Keratinocyte (primary cell): ENCODE results near the gene SCCPDH. TPM values are rescaled to one million over a fixed set of nuclear protein-coding genes. Genes with fewer than 3 reads are reported as not detected.

Experiments used
- DNase-seq: peaks from one replicate; pipeline ENCODE4 v3.0.0-alpha.2; 2011; ENCODE audit warnings: low read depth, missing footprints, low spot score
- FAIRE-seq: peaks from 2 replicates; lab custom pipeline; 2011; peaks lifted over from hg19 to GRCh38; lab: Jason Lieb, UNC
- H2AFZ ChIP-seq: 2 replicates; pipeline ENCODE4 v1.6.0; 2012; ENCODE audit warnings: low read length, control low read depth, inconsistent platforms; ENCODE audit not compliant: control insufficient read depth
- H3K27ac ChIP-seq: 2 replicates; pipeline ENCODE4 v1.5.1; 2011; ENCODE audit warnings: low read length; ENCODE audit not compliant: control insufficient read depth, insufficient read depth
- H3K27me3 ChIP-seq: 3 replicates; pipeline ENCODE4 v1.6.0; 2011; ENCODE audit warnings: low read length; ENCODE audit not compliant: control insufficient read depth, insufficient read depth; ENCODE audit errors: extremely low read depth
- H3K36me3 ChIP-seq, 2 experiments: 2 replicates in 1 of 2; 3 replicates in 1 of 2; pipeline ENCODE4 v1.5.1; 2011; ENCODE audit warnings: low read length in 2 of 2, mild to moderate bottlenecking in 1 of 2; ENCODE audit not compliant: control insufficient read depth in 2 of 2, insufficient read depth in 2 of 2; ENCODE audit errors: extremely low read depth in 1 of 2
- H3K4me1 ChIP-seq: 3 replicates; pipeline ENCODE4 v1.5.1; 2011; ENCODE audit warnings: low read length; ENCODE audit not compliant: control insufficient read depth, insufficient read depth; ENCODE audit errors: extremely low read depth
- H3K4me2 ChIP-seq: 3 replicates; pipeline ENCODE4 v1.6.0; 2011; ENCODE audit warnings: low read depth, low read length; ENCODE audit not compliant: control insufficient read depth, insufficient read depth; ENCODE audit errors: extremely low read depth
- H3K4me3 ChIP-seq, 3 experiments: fragments of 200-600 bp in 1 of 3; sonication (generic) in 1 of 3; 2 replicates in 2 of 3; 3 replicates in 1 of 3; pipeline ENCODE4 v1.5.1; 2011 to 2016; ENCODE audit warnings: low read length in 3 of 3, mild to moderate bottlenecking in 3 of 3, control low read depth in 2 of 3, inconsistent platforms in 1 of 3, low read depth in 1 of 3, mixed read lengths in 1 of 3, mixed run types in 1 of 3, moderate library complexity in 1 of 3; ENCODE audit not compliant: control insufficient read depth in 2 of 3, insufficient read depth in 2 of 3; ENCODE audit errors: extremely low read depth in 1 of 3
- H3K79me2 ChIP-seq: 2 replicates; pipeline ENCODE4 v1.6.0; 2012; ENCODE audit warnings: low read length; ENCODE audit not compliant: control insufficient read depth, insufficient read depth
- H3K9ac ChIP-seq: 3 replicates; pipeline ENCODE4 v1.6.0; 2011; ENCODE audit warnings: low read length; ENCODE audit not compliant: control insufficient read depth, insufficient read depth; ENCODE audit errors: extremely low read depth
- H3K9me1 ChIP-seq: 3 replicates; pipeline ENCODE4 v1.6.0; 2011; ENCODE audit warnings: low read length; ENCODE audit not compliant: control insufficient read depth, insufficient read depth; ENCODE audit errors: extremely low read depth
- H3K9me3 ChIP-seq: 2 replicates; pipeline ENCODE4 v1.5.1; 2012; ENCODE audit warnings: low read depth, low read length; ENCODE audit not compliant: control insufficient read depth
- H4K20me1 ChIP-seq: 3 replicates; pipeline ENCODE4 v1.6.0; 2011; ENCODE audit warnings: low read length; ENCODE audit not compliant: control insufficient read depth, insufficient read depth; ENCODE audit errors: extremely low read depth
- CTCF ChIP-seq, 3 experiments: IDR thresholded peaks in 1 of 3; conservative IDR thresholded peaks in 1 of 3; optimal IDR thresholded peaks in 1 of 3; 2 replicates in 2 of 3; 3 replicates in 1 of 3; pipeline versions ENCODE3 to v1.5.1; 2011; ENCODE audit warnings: low read length in 3 of 3, mild to moderate bottlenecking in 3 of 3, moderate library complexity in 2 of 3, control low read depth in 1 of 3, inconsistent platforms in 1 of 3; ENCODE audit not compliant: insufficient read depth in 2 of 3; ENCODE audit errors: extremely low read depth in 1 of 3
- EZH2 ChIP-seq: IDR thresholded peaks from one replicate; pipeline ENCODE4 v1.6.1; 2012; ENCODE audit warnings: inconsistent platforms, mild to moderate bottlenecking, low read length, moderate library complexity
- dilution Hi-C: fragments of 300-500 bp; cut with MboI; formaldehyde crosslinking; loops from one replicate; pipeline ENCODE4 v1.7.0; 2020; ENCODE audit warnings: low sequenced_read_pairs; ENCODE audit not compliant: extremely low pct_ligation_motif_present
- polyA plus RNA-seq, 5 experiments: library from polyadenylated mRNA; depleted of rRNA in 3 of 5; stranded (reverse) in 3 of 5; stranded (forward) in 1 of 5; unstranded in 1 of 5; fragments of >200 nt; gene quantifications; 1 replicate in 1 of 5; 2 replicates in 3 of 5; 3 replicates in 1 of 5; pipeline versions ENCODE4 v1.2.1 to v1.2.3, GENCODE V29; 2011 to 2012; ENCODE audit warnings: missing spikeins in 2 of 5, low read depth in 1 of 5, low replicate concordance in 1 of 5

SCCPDH gene
- polyA plus RNA-seq, 1 donor (not counting 4 experiments of a cell fraction or from before 2014, with no cell fraction given), result 4.3 TPM

DNA sequence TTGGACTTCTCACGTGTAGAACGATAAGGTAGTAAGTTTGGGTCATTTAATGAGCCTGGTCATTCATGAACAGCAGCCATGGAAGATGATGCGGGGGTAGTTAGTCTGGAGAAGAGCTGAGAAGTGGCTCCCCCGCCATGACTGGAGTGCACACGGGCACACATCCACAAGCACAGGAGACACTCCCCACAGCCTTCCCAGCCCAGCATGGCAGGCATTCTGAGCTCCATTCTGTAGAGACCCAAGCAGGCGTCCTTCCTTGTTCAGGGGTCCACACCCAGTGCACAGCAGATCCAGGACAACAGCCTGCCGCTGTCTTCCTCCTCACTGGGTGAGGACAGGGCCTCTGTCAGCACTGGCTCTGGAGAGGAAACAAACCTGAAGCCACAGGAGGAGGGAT is 57.0 kb downstream of the SCCPDH start:
- H3K36me3 ChIP-seq, result no peaks in the 10 kb centered on the region
- H3K79me2 ChIP-seq, result no peaks in the 10 kb centered on the region
- FAIRE-seq, result no peak
- DNase-seq, result no peak
- dilution Hi-C loops, result no loop called here
- H3K4me2 ChIP-seq, result no peak overlapping the region
- H3K4me1 ChIP-seq, result no peaks in the 10 kb centered on the region
- TF ChIP-seq EZH2 (no peak), CTCF (optimal IDR thresholded peaks at IDR 0.05 in 1 of 3, IDR thresholded peaks at IDR 0.05 in 1 of 3, conservative IDR thresholded peaks at IDR 0.05 in 1 of 3; ENCODE audit: extremely low read depth in 1 of 3, insufficient read depth in 2 of 3, low read length in 3 of 3) (no peak)
- no peaks in the 10 kb centered on the region for H3K27me3 ChIP-seq
- H2AFZ ChIP-seq, result no peak overlapping the region
- peaks cover 5% of the 10 kb centered on the region for H3K9me3 ChIP-seq
- H3K9me1 ChIP-seq, result no peaks in the 10 kb centered on the region
- no peak overlapping the region for H3K4me3 ChIP-seq
- H3K9ac ChIP-seq, result no peak overlapping the region
- no peak overlapping the region for H3K27ac ChIP-seq
- H4K20me1 ChIP-seq, result no peaks in the 10 kb centered on the region

GRCh38 chr1:246782120-246782900 is 58.1 kb downstream of the SCCPDH start:
- Histone ChIP-seq H4K20me1 (no peaks in the 10 kb centered on the region), H3K4me3 (no peak overlapping the region), H3K9me1 (no peaks in the 10 kb centered on the region), H3K9ac (no peak overlapping the region), H3K79me2 (no peaks in the 10 kb centered on the region), H3K36me3 (no peaks in the 10 kb centered on the region), H3K27ac (no peak overlapping the region), H3K9me3 (peaks cover 5% of the 10 kb centered on the region), H3K4me1 (no peaks in the 10 kb centered on the region), H3K4me2 (no peak overlapping the region), H3K27me3 (no peaks in the 10 kb centered on the region), H2AFZ (no peak overlapping the region)
- no peak for FAIRE-seq
- TF ChIP-seq CTCF (optimal IDR thresholded peaks at IDR 0.05 in 1 of 3, IDR thresholded peaks at IDR 0.05 in 1 of 3, conservative IDR thresholded peaks at IDR 0.05 in 1 of 3; ENCODE audit: extremely low read depth in 1 of 3, insufficient read depth in 2 of 3, low read length in 3 of 3) (no peak), EZH2 (no peak)
- dilution Hi-C loops, result no loop called here
- no peak for DNase-seq
